Endothelial cell of umbilical vein (primary cell): ENCODE data around the gene ERCC4. TPM values are rescaled to one million over a fixed set of nuclear protein-coding genes. Genes with fewer than 3 reads are reported as not detected.

ENCODE experiments used
- BruUV-seq: library from RNA; stranded (reverse); fragments of 400-500 nt; replicated peaks from 2 replicates; lab custom pipeline; 2021; lab: Mats Ljungman, UMichigan
- CTCF ChIA-PET: fragments of 300-600, 350-600 bp; sonication (Branson Sonifier 250); formaldehyde crosslinking; loops from one replicate; lab custom pipeline; 2021; ENCODE audit warnings: antibody characterized with exemption, inconsistent platforms; lab: Charles Lee
- POLR2A ChIA-PET: fragments of 300-600, 350-600 bp; sonication (Branson Sonifier 250); formaldehyde crosslinking; loops from one replicate; lab custom pipeline; 2021; ENCODE audit warnings: antibody characterized with exemption, inconsistent platforms; lab: Charles Lee
- DNase-seq: peaks from one replicate; pipeline ENCODE4 v3.0.0-alpha.2; 2011; ENCODE audit warnings: low read depth, low spot score
- FAIRE-seq: peaks from 2 replicates; lab custom pipeline; 2011; peaks lifted over from hg19 to GRCh38; lab: Jason Lieb, UNC
- H2AFZ ChIP-seq: 2 replicates; pipeline ENCODE4 v1.6.0; 2012; ENCODE audit warnings: low read depth, low read length, control low read depth, inconsistent platforms
- H3K27ac ChIP-seq: 2 replicates; pipeline ENCODE4 v1.5.1; 2011; ENCODE audit warnings: low read depth, mild to moderate bottlenecking, control low read depth, low read length, moderate library complexity; ENCODE audit not compliant: insufficient read depth
- H3K27me3 ChIP-seq, 2 experiments: 2 replicates each; pipeline versions ENCODE4 v1.6.0 to v1.6.1; 2011; ENCODE audit warnings: low read length in 2 of 2, mixed read lengths in 1 of 2; ENCODE audit not compliant: control insufficient read depth in 2 of 2, insufficient read depth in 2 of 2
- H3K36me3 ChIP-seq, 2 experiments: 2 replicates in 1 of 2; 3 replicates in 1 of 2; pipeline ENCODE4 v1.5.1; 2011; ENCODE audit warnings: low read length in 2 of 2, mild to moderate bottlenecking in 1 of 2, moderate library complexity in 1 of 2; ENCODE audit not compliant: control insufficient read depth in 2 of 2, insufficient read depth in 2 of 2; ENCODE audit errors: extremely low read depth in 1 of 2
- H3K4me1 ChIP-seq: 3 replicates; pipeline ENCODE4 v1.5.1; 2011; ENCODE audit warnings: mild to moderate bottlenecking, low read length; ENCODE audit not compliant: control insufficient read depth, insufficient read depth; ENCODE audit errors: extremely low read depth
- H3K4me2 ChIP-seq: 2 replicates; pipeline ENCODE4 v1.6.1; 2011; ENCODE audit warnings: low read length, control low read depth, mixed read lengths; ENCODE audit not compliant: insufficient read depth
- H3K4me3 ChIP-seq, 3 experiments: fragments of 200-600 bp in 1 of 3; sonication (generic), shearing (Covaris generic) in 1 of 3; replicated peaks in 1 of 3; 2 replicates each; pipeline ENCODE4 v1.5.1; 2011 to 2016; ENCODE audit warnings: control low read depth in 3 of 3, low read length in 3 of 3, mild to moderate bottlenecking in 2 of 3, inconsistent platforms in 1 of 3, low read depth in 1 of 3, moderate library complexity in 1 of 3; ENCODE audit not compliant: insufficient read depth in 1 of 3
- H3K79me2 ChIP-seq: 2 replicates; pipeline ENCODE4 v1.6.0; 2012; ENCODE audit warnings: low read length, inconsistent platforms; ENCODE audit not compliant: control insufficient read depth, insufficient read depth
- H3K9ac ChIP-seq: replicated peaks from 2 replicates; pipeline ENCODE3; 2011; ENCODE audit warnings: low read length, control low read depth; ENCODE audit not compliant: insufficient read depth; ENCODE audit errors: extremely low read depth
- H3K9me1 ChIP-seq: replicated peaks from 3 replicates; pipeline ENCODE4 v1.6.0; 2011; ENCODE audit warnings: mild to moderate bottlenecking, low read length; ENCODE audit not compliant: control insufficient read depth, insufficient read depth; ENCODE audit errors: extremely low read depth
- H3K9me3 ChIP-seq: replicated peaks from 2 replicates; pipeline ENCODE4 v1.5.1; 2012; ENCODE audit warnings: low read length, inconsistent platforms; ENCODE audit not compliant: control insufficient read depth, insufficient read depth
- H4K20me1 ChIP-seq: replicated peaks from 2 replicates; pipeline ENCODE3; 2011; ENCODE audit warnings: mild to moderate bottlenecking, low read length; ENCODE audit not compliant: control insufficient read depth, insufficient read depth; ENCODE audit errors: extremely low read depth
- EZH2 ChIP-seq: IDR thresholded peaks from 2 replicates; pipeline ENCODE4 v1.6.1; 2012; ENCODE audit warnings: borderline replicate concordance, low read depth, mild to moderate bottlenecking, moderate library complexity, low read length, inconsistent platforms; ENCODE audit not compliant: severe bottlenecking
- FOS ChIP-seq: IDR thresholded peaks from 2 replicates; pipeline ENCODE4 v1.6.1; 2011; ENCODE audit warnings: mild to moderate bottlenecking, low read length, moderate library complexity, borderline replicate concordance; ENCODE audit not compliant: insufficient read depth
- GATA2 ChIP-seq: IDR thresholded peaks from 2 replicates; pipeline ENCODE4 v1.7.0; 2011; ENCODE audit warnings: low read depth, mild to moderate bottlenecking, moderate library complexity, mixed read lengths, low read length; ENCODE audit not compliant: insufficient read length, insufficient read depth
- JUN ChIP-seq: IDR thresholded peaks from 2 replicates; pipeline ENCODE4 v1.6.1; 2011; ENCODE audit warnings: borderline replicate concordance, low read depth; ENCODE audit not compliant: insufficient read length, insufficient read depth
- POLR2AphosphoS5 ChIP-seq: IDR thresholded peaks from 2 replicates; pipeline ENCODE4 v1.6.1; 2012; ENCODE audit warnings: low read depth, mild to moderate bottlenecking, control low read depth, low read length, moderate library complexity; ENCODE audit not compliant: insufficient read depth
- dilution Hi-C: fragments of 300-500 bp; cut with MboI; formaldehyde crosslinking; loops from one replicate; pipeline ENCODE4 v1.15.0; 2019; ENCODE audit warnings: low sequenced_read_pairs; ENCODE audit not compliant: extremely low pct_ligation_motif_present
- intact Hi-C: fragments of 100-400 bp; cut with micrococcal nuclease; formaldehyde crosslinking; loops from one replicate; pipeline ENCODE4 v1.10.0; 2022
- polyA plus RNA-seq, 4 experiments: library from polyadenylated mRNA; depleted of rRNA in 3 of 4; stranded (reverse) in 3 of 4; unstranded in 1 of 4; fragments of >200 nt; gene quantifications; 2 replicates each; pipeline versions ENCODE4 v1.2.1 to v1.2.3, GENCODE V29; 2011 to 2012; ENCODE audit warnings: missing spikeins in 1 of 4
- total RNA-seq: library from RNA; stranded (reverse); gene quantifications from 2 replicates; pipeline ENCODE4 v1.2.3, GENCODE V29; 2021
- TF ChIP-seq, protein P1 (sequence below), 2 donors: IDR thresholded peaks; 1 replicate in 1 of 2; 2 replicates in 1 of 2; pipeline ENCODE4 v1.5.1; 2011; ENCODE audit warnings: low read length in 2 of 2, mild to moderate bottlenecking in 2 of 2, moderate library complexity in 2 of 2, control low read depth in 1 of 2, inconsistent platforms in 1 of 2, low read depth in 1 of 2; ENCODE audit not compliant: insufficient read depth in 1 of 2; ENCODE audit errors: extremely low read depth in 1 of 2

Gene ERCC4
- total and polyA plus RNA-seq, 2 donors (not counting 3 experiments of a cell fraction or from before 2014, with no cell fraction given): 4.9 to 17.1 TPM

DNA sequence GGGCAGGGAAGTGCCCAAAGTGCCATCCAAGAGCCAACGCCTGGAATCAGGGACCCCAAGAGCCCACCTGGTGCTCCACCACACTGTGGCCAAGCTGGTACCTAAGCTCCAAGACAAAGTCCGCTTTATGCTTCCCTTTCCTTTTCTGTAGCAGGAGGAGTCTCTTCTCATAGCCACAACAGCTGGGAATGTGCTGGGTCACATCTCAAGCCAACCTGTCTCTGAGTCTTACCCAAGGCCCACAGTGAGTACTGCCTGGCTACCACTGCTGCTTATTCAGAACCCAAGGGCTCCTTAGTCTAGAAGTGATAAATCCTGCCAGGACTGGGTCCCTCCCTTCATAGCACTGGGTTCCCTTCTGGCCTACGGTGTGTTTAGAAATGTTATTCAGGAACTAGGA lies 49.8 kb downstream of the ERCC4 start:
- ChIA-PET POLR2A (interaction anchor here (0.5 kb wide), 1 partner anchor 11 kb away, joined by 4 read pairs; no protein-coding TSS in a partner anchor), CTCF (interaction anchor here (1.1 to 1.9 kb wide), 5 partner anchors 33 to 280 kb away, joined by 3 to 9 read pairs (median 5); no protein-coding TSS in a partner anchor)
- Histone ChIP-seq H3K9me1 (no peaks in the 10 kb centered on the region), H3K27me3 (peaks cover 0 to 3% of the 10 kb centered on the region in 2 experiments), H4K20me1 (no peaks in the 10 kb centered on the region), H3K4me1 (no peaks in the 10 kb centered on the region), H3K4me2 (no peak overlapping the region), H3K27ac (no peak overlapping the region), H3K9ac (no peak overlapping the region), H3K4me3 (no peak overlapping the region), H3K9me3 (no peaks in the 10 kb centered on the region), H2AFZ (no peak overlapping the region), H3K79me2 (no peaks in the 10 kb centered on the region), H3K36me3 (no peaks in the 10 kb centered on the region)
- no TSS peak for BruUV-seq
- dilution Hi-C loops: no loop called here
- DNase-seq (no peak), FAIRE-seq (no peak)
- intact Hi-C loops: no loop called here
- TF ChIP-seq JUN (no peak), EZH2 (no peak), FOS (no peak), GATA2 (no peak), POLR2AphosphoS5 (no peak)
- TF ChIP-seq, protein P1, sequence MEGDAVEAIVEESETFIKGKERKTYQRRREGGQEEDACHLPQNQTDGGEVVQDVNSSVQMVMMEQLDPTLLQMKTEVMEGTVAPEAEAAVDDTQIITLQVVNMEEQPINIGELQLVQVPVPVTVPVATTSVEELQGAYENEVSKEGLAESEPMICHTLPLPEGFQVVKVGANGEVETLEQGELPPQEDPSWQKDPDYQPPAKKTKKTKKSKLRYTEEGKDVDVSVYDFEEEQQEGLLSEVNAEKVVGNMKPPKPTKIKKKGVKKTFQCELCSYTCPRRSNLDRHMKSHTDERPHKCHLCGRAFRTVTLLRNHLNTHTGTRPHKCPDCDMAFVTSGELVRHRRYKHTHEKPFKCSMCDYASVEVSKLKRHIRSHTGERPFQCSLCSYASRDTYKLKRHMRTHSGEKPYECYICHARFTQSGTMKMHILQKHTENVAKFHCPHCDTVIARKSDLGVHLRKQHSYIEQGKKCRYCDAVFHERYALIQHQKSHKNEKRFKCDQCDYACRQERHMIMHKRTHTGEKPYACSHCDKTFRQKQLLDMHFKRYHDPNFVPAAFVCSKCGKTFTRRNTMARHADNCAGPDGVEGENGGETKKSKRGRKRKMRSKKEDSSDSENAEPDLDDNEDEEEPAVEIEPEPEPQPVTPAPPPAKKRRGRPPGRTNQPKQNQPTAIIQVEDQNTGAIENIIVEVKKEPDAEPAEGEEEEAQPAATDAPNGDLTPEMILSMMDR (IDR thresholded peaks at IDR 0.05; ENCODE audit: extremely low read depth in 1 of 2, insufficient read depth in 1 of 2, low read depth in 1 of 2, low read length in 2 of 2): no peak
